Lower lobe of right lung (tissue), 2 donors: ENCODE results near the gene WRNIP1. TPM values are rescaled to one million over a fixed set of nuclear protein-coding genes. Genes with fewer than 3 reads are reported as not detected.

Experiments used
- ATAC-seq, 2 donors: fragments of 200-7000 bp; cut with Tn5 transposase; one replicate each; pipeline ENCODE4 v1.9.1; 2020 to 2022; ENCODE audit warnings: mild to moderate bottlenecking in 2 of 2, moderate library complexity in 2 of 2
- DNase-seq: peaks from one replicate; pipeline ENCODE4 v3.0.0-alpha.2; 2020
- H3K27ac ChIP-seq: fragments of 200-600 bp; one replicate; pipeline ENCODE4 v1.8.0; 2022
- H3K27me3 ChIP-seq: fragments of 200-600 bp; one replicate; pipeline ENCODE4 v1.8.0; 2022; ENCODE audit warnings: low read depth
- H3K36me3 ChIP-seq: fragments of 200-600 bp; one replicate; pipeline ENCODE4 v1.8.0; 2022; ENCODE audit warnings: mild to moderate bottlenecking
- H3K4me1 ChIP-seq: fragments of 200-600 bp; one replicate; pipeline ENCODE4 v1.8.0; 2022
- H3K4me3 ChIP-seq: fragments of 200-600 bp; one replicate; pipeline ENCODE4 v1.8.0; 2022; ENCODE audit warnings: mild to moderate bottlenecking
- H3K9me3 ChIP-seq: fragments of 200-600 bp; one replicate; pipeline ENCODE4 v1.8.0; 2022
- CTCF ChIP-seq: fragments of 200-600 bp; IDR thresholded peaks from one replicate; pipeline ENCODE4 v1.8.0; 2022; ENCODE audit warnings: antibody characterized with exemption, mild to moderate bottlenecking
- intact Hi-C: fragments of 100-400 bp; cut with DNase I; formaldehyde crosslinking; loops from one replicate; pipeline ENCODE4 v1.11.0; 2022
- total RNA-seq: library from RNA; stranded (reverse); fragmentation: NEBNext Ultra II Directional; extraction: Animal tissue kit (Norgen Biotek cat#: 25700); gene quantifications from one replicate; pipeline ENCODE4 v1.2.1, GENCODE V29; 2021
- donor health status: DM: no; HTN: yes; CAD: no; lungs with severe emphysema.

WRNIP1 gene
- total RNA-seq, 1 donor from 2014 or later = 45.1 TPM

- Histone ChIP-seq H3K4me3 (no peak overlapping the region), H3K27me3 (no peaks in the 10 kb centered on the region), H3K9me3 (no peaks in the 10 kb centered on the region), H3K4me1 (peaks cover 27% of the 10 kb centered on the region), H3K27ac (no peak overlapping the region), H3K36me3 (no peaks in the 10 kb centered on the region)
- TF ChIP-seq CTCF = no peak
- intact Hi-C loops = no loop called here
- no peak for ATAC-seq
- DNase-seq = no peak
Observed at GRCh38 chr6:2823104-2823850, 58.1 kb downstream of the WRNIP1 start.

GRCh38 chr6:2826131-2826530 is 60.9 kb downstream of the WRNIP1 start:
- intact Hi-C loops = no loop called here
- Histone ChIP-seq H3K9me3 (no peaks in the 10 kb centered on the region), H3K27ac (no peak overlapping the region), H3K27me3 (no peaks in the 10 kb centered on the region), H3K4me3 (no peak overlapping the region), H3K36me3 (no peaks in the 10 kb centered on the region), H3K4me1 (no peaks in the 10 kb centered on the region)
- DNase-seq (no peak), ATAC-seq (no peak)
- TF ChIP-seq CTCF = no peak

GRCh38 chr6:2827142-2827541 is 61.9 kb downstream of the WRNIP1 start:
- Histone ChIP-seq H3K27me3 (no peaks in the 10 kb centered on the region), H3K4me3 (no peak overlapping the region), H3K36me3 (peaks cover 5% of the 10 kb centered on the region), H3K4me1 (no peaks in the 10 kb centered on the region), H3K9me3 (no peaks in the 10 kb centered on the region), H3K27ac (no peak overlapping the region)
- intact Hi-C loops = no loop called here
- DNase-seq (no peak), ATAC-seq (no peak)
- TF ChIP-seq CTCF = no peak

- Histone ChIP-seq H3K36me3 (peaks cover 19% of the 10 kb centered on the region), H3K4me1 (no peaks in the 10 kb centered on the region), H3K9me3 (no peaks in the 10 kb centered on the region), H3K27ac (no peak overlapping the region), H3K27me3 (no peaks in the 10 kb centered on the region), H3K4me3 (no peak overlapping the region)
- intact Hi-C loops = no loop called here
- no peak for ATAC-seq
- TF ChIP-seq CTCF = no peak
- DNase-seq = no peak
Observed at GRCh38 chr6:2828629-2829028, 63.4 kb downstream of the WRNIP1 start.

- intact Hi-C loops = no loop called here
- DNase-seq (no peak), ATAC-seq (no peak)
- H3K4me3 ChIP-seq = no peak overlapping the region
- no peaks in the 10 kb centered on the region for H3K4me1 ChIP-seq
- H3K36me3 ChIP-seq = peaks cover 25% of the 10 kb centered on the region
- no peak for TF ChIP-seq CTCF
- H3K9me3 ChIP-seq = no peaks in the 10 kb centered on the region
- H3K27ac ChIP-seq = no peak overlapping the region
- H3K27me3 ChIP-seq = no peaks in the 10 kb centered on the region
Observed at GRCh38 chr6:2829253-2829652, 64.1 kb downstream of the WRNIP1 start.
